DMS 273 treated with DMSO at 0.1 percent for 48 hours (cell line): Measurements from ENCODE around the gene IQGAP1.
"Not testable (repeated sequence)": the region's sequence is repeated elsewhere in the genome, so short reads cannot be mapped to it uniquely, and the experiment has no call there.

Source experiments
- DNase-seq: peaks from one replicate; lab custom pipeline; 2025; lab: John Stamatoyannopoulos, UW

The IQGAP1 gene

GRCh38 chr15:90387534-90388461 lies at the start of gene IQGAP1:
Gene IQGAP1 (plus strand): TSS chr15:90388242. CDS start chr15:90388342, 100 bp downstream.
- DNase-seq = peak; percentile 61

GRCh38 chr15:90338532-90338931 lies 49.5 kb upstream of the IQGAP1 start:
- no peak for DNase-seq

GRCh38 chr15:90340345-90340744 lies 47.7 kb upstream of the IQGAP1 start:
- DNase-seq = no peak

DNA sequence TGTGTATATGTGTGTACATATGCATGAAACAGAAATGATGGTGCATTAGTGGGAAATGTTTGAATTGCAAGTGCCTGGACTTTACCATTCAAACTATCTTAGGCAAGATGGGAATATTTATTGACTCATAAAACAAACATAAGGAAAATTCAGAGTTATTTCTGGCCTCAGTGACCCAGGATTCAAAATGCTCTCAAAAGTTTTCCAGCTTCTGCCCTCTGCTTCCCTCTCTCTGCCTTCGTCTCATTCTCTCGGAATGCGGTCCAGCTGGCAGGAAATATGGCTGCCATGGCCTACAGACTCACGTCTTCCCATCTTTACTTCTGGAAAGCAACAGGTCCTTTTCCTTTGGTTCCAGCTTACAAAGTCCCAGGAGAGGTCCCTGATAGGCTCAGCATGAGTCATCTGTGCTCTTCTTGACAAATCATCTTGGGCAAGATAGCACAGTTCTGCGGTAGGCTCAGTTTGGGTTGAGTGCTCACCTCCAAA lies 44.7 kb upstream of the IQGAP1 start:
- DNase-seq = no peak

DNA sequence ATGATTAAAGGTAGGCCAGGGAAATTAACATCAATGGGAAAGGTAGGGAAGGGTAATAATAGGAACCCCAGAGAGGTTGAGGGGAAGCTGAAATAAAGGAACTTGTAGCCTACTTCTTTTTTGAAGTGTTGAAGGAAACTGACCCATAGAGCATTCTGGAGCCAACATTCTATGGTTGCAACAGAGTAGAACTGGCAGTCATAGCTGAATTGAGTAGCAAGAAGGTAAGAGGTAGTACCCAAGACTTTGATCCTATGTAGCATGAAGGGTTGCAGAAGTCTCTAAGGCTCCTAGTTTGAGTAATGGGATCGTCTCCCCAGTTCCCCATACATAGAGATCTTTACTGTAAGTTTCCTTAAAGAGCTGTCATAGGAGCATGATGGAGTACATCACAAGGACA lies 43.4 kb upstream of the IQGAP1 start:
- DNase-seq = no peak

- no peak for DNase-seq
These were observed 42.2 kb upstream of the IQGAP1 start for GRCh38 chr15:90345857-90346256.

GRCh38 chr15:90347431-90348065 lies 40.5 kb upstream of the IQGAP1 start:
- DNase-seq = not testable (repeated sequence)

GRCh38 chr15:90348456-90348855 lies 39.6 kb upstream of the IQGAP1 start:
- no peak for DNase-seq

GRCh38 chr15:90349072-90349471 lies 39.0 kb upstream of the IQGAP1 start:
- no peak for DNase-seq

- no peak for DNase-seq
These were observed 38.2 kb upstream of the IQGAP1 start for GRCh38 chr15:90349821-90350220.

DNA sequence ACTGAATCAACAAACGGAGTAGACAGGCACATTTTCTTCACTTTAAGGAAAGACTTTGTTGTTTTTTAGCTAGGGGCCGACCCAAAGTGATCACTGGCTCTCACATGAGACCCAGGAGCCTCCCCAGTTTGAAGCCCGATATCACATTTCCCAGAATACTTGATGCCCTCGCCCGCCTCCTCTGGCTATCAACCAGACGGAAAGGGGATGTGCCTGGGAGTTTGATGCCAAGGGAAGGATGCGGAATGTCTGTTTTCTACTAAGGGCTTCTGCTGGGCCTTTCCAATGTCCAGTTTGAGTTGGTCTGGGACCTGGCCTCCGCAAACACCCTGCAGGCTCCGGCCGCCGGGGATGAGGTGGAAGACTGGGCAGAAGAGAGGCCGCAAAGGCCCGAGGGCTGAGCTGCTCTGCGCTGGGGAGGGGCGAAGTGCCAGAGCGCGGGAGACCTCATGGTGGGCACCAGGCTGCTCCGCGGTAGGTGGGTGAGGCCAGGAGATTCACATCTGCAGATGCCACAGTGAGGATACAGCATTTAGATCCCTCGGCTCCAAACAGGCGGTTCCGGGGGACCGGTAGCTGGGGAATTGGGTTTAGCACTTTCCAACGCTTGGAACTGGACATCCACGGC lies 36.4 kb upstream of the IQGAP1 start:
- peak; percentile 1 for DNase-seq

- peak; percentile 81 for DNase-seq
These were observed 35.7 kb upstream of the IQGAP1 start, which contains the start of gene ZNF774 for GRCh38 chr15:90352107-90352893. Gene ZNF774 (plus strand): TSS chr15:90352284. CDS start chr15:90354661, 2,377 bp downstream.

- DNase-seq = no peak
These were observed 33.1 kb upstream of the IQGAP1 start for GRCh38 chr15:90354986-90355385.

GRCh38 chr15:90358124-90359033 lies 29.7 kb upstream of the IQGAP1 start:
- no peak for DNase-seq

DNA sequence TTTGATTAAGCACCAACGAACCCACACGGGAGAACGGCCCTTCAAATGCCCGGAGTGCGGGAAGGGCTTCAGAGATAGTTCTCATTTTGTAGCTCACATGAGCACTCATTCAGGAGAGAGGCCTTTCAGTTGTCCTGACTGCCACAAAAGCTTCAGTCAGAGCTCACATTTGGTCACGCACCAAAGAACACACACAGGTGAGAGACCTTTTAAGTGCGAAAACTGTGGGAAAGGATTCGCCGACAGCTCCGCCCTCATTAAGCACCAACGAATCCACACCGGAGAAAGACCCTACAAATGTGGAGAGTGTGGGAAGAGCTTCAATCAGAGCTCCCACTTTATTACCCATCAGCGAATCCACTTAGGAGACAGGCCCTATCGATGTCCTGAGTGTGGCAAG lies 27.3 kb upstream of the IQGAP1 start:
- DNase-seq = no peak

- DNase-seq = no peak
These were observed 25.2 kb upstream of the IQGAP1 start for GRCh38 chr15:90362936-90363212.

DNA sequence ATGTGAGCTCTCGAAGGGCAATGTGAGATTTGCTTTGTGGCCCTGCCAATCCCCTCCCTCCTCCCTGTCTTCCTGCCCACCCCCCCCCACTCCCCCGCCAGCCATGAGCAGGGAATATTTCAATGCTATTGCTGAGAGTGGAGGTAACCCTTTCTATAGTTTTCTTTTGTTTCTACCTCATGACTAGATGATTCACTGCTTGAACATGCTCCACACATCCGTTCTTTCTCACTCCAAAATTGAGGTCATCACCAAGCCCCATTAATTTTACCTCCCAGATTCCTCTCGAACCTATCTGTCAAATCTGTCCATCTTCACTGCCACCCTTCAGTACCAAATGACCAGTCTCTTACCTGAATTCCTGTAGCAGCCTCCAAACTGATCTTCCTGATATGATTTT lies 23.8 kb upstream of the IQGAP1 start:
- no peak for DNase-seq

GRCh38 chr15:90365414-90366055 lies 22.5 kb upstream of the IQGAP1 start:
- no peak for DNase-seq

DNA sequence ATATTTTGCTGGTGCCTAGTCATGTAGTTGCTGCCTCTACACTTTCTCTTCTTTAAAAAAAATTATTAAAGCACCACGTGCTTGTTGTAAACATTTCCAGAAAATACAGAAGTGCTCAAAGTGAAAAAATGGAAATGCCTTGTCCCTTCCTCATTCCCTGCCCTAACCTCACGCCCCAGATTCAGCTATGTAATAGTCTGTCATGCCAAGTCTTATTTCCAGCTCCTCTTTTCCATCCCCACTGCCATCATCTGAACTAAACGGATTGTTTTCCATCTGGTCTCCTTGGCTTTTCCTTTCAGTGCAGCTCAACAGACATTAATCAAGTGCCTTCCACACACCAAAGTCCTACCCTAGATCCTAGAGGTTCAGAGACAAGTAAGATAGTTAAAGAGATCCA lies 20.5 kb upstream of the IQGAP1 start:
- no peak for DNase-seq

DNA sequence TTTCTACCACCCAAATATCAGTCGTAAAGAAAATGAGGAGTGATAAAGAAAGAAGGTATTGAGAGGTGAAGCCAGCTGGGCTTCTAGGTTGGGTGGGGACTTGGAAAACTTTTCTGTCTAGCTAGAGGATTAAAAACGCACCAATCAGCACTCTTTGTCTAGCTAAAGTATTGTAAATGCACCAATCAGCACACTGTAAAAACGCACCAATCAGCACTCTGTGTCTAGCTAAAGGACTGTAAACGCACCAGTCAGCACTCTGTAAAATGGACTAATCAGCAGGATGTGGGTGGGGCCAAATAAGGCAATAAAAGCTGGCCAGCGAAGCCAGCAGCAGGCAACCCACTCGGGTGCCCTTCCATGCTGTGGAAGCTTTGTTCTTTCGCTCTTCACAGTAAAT lies 13.0 kb upstream of the IQGAP1 start:
- no peak for DNase-seq
